Measurements from ENCODE around the gene TMC5.

DNA sequence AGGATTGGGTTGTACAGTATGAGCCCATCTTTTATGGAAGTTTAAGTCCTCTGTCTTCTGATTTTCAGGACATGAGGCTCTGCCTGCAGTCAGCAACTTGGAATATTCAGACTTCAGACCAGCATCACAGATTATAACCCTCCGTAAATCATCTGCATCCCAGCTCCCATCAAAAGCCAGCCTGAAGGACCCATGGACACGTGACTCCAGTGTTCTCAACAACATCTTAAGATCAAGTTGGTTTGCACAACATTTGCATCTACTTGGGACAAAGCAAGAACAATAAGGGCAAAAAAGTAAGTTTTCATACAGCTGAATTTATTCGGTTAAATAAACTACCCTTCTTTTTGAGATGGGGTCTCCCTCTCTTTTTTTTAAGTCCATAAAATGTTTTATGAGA, 12.7 kb downstream of the TMC5 start:
- TF ChIP-seq, protein P1, sequence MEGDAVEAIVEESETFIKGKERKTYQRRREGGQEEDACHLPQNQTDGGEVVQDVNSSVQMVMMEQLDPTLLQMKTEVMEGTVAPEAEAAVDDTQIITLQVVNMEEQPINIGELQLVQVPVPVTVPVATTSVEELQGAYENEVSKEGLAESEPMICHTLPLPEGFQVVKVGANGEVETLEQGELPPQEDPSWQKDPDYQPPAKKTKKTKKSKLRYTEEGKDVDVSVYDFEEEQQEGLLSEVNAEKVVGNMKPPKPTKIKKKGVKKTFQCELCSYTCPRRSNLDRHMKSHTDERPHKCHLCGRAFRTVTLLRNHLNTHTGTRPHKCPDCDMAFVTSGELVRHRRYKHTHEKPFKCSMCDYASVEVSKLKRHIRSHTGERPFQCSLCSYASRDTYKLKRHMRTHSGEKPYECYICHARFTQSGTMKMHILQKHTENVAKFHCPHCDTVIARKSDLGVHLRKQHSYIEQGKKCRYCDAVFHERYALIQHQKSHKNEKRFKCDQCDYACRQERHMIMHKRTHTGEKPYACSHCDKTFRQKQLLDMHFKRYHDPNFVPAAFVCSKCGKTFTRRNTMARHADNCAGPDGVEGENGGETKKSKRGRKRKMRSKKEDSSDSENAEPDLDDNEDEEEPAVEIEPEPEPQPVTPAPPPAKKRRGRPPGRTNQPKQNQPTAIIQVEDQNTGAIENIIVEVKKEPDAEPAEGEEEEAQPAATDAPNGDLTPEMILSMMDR (IDR thresholded peaks at IDR 0.05; ENCODE audit: low read depth, low read length, poor library complexity, severe bottlenecking), result no peak
- no peak for TF ChIP-seq EZH2phosphoT487 (IDR thresholded peaks at IDR 0.05; ENCODE audit: borderline replicate concordance, low read length)

Measured in DOHH2 (cell line).